GM19397 (cell line): ENCODE measurements around the gene PTPMT1.

Experiments used
- ATAC-seq: cut with Tn5 transposase; IDR thresholded peaks from one replicate; pipeline ENCODE4 v1.9.1; 2021; ENCODE audit warnings: mild to moderate bottlenecking, moderate library complexity; ENCODE audit not compliant: unreplicated experiment

Gene PTPMT1

GRCh38 chr11:47606731-47607130 lies 41.3 kb downstream of the PTPMT1 start:
- no peak for ATAC-seq

- no peak for ATAC-seq
These were observed 42.0 kb downstream of the PTPMT1 start for GRCh38 chr11:47607380-47607779.

DNA sequence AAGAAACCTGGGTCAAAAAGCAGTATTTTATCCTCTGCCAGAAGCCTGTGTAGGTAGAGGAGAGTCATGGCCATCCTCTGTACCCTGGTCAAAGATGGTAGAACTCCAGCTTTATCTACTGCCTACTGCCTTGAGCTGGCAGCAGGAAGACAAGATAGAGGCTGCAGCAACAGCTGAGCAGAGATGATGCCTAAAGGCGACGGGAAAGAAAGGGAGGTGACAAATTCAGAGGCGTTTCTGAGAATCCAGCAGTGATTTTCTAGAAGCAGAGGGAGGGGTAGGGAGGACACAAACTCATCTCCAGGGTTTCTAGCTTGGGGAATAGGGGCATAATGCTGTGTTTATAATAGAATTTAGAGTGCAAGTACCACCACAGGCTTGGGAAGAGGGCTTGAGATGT lies 44.3 kb downstream of the PTPMT1 start:
- no peak for ATAC-seq

DNA sequence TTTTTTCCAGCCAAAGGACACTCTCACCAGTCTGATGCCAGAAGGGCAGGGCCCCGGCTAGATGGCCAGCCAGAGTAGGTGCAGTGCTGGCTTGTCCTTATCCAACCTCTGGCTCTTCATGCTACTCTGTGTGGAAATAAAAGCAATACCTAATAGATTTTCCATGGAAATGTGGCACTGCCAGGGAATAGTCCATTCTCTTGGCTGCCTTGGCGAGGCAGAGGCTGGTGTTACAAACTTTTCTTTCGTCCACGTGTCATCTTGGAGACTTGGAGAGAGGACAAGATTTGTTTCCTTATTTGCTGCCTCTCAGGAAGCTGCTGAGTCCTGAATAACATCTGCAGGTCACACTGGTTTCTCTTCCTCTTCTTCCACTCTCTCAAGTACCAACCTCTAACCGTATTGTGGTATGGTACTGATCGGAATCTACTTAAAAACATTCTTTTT lies 46.0 kb downstream of the PTPMT1 start:
- peak; percentile 74 for ATAC-seq

GRCh38 chr11:47615249-47615648 lies 49.9 kb downstream of the PTPMT1 start:
- no peak for ATAC-seq

DNA sequence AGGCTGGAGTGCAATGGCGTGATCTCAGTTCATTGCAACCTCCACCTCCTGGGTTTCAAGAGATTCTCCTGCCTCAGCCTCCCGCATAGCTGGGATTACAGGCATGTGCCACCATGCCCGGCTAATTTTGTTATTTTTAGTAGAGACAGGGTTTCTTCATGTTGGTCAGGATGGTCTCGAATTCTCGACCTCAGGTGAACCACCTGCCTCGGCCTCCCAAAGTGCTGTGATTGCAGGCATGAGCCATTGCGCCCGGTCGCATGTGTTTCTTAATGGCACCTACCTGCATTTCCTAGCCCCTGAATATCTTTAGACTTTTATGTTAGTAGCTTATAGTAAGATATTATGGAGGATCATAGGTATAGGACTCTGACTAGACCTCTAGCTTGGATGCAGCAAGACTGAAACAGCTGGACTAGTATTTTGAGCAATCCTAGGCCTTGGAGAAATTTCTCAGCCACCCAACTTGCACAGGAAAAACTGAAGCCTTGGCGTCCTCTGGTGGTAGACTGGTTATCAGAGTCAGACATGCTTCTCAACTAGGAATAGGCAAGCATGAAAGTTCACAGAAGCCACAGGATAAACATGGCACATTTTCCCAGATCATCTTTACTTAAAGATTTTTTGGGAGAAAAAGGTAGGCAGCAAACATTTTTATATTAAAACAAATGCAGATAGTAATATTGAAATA lies 51.5 kb downstream of the PTPMT1 start:
- no peak for ATAC-seq

- no peak for ATAC-seq
These were observed 52.0 kb downstream of the PTPMT1 start for GRCh38 chr11:47617417-47617809.

DNA sequence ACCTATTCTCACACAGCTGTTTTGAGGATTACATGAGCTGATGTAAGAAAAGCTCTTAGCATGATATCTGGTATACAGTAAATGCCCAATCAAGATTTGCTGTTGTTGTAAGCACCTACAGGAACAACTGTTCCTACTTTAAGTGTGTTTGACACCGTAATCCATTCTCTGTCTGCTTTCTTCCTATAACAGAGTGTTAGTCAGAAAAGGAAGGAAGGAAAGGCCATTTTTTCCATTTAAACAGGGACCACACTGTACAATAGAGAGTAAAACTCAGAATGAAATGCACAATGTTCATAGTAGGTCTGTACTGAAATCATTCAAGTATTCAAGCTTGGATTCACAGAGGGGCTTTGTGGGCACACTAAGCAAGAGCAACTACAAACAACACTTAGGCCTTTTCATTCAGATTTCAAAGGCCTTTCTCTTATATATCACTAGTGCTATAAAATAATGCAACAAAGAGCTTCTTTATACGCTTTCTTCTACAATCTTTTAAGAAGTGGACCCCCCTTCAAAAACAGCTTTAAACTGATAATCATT lies 55.5 kb downstream of the PTPMT1 start:
- no peak for ATAC-seq
